CD1c-positive myeloid dendritic cell (primary cell): ENCODE data around the gene SGMS1.
A peak's percentile ranks its signal among the peaks of the same experiment; 100 is the strongest.

Experiments used
- DNase-seq: peaks from one replicate; pipeline ENCODE4 v3.0.0-alpha.2; 2016; ENCODE audit errors: extremely low spot score

SGMS1 gene

GRCh38 chr10:50613150-50613549, 10.6 kb downstream of the SGMS1 start:
- no peak for DNase-seq

GRCh38 chr10:50610368-50610767, 13.4 kb downstream of the SGMS1 start:
- no peak for DNase-seq

GRCh38 chr10:50607356-50607925, 16.3 kb downstream of the SGMS1 start:
- DNase-seq = no peak

- DNase-seq = no peak
Measured at GRCh38 chr10:50605951-50606270, 17.8 kb downstream of the SGMS1 start.

GRCh38 chr10:50605269-50605950, 18.3 kb downstream of the SGMS1 start:
- peak; percentile 5 for DNase-seq

GRCh38 chr10:50604809-50605208, 18.9 kb downstream of the SGMS1 start:
- DNase-seq = no peak

- DNase-seq = peak; percentile 16
Measured at GRCh38 chr10:50604049-50604640, 19.6 kb downstream of the SGMS1 start.

- DNase-seq = no peak
Measured at GRCh38 chr10:50603151-50603850, 20.5 kb downstream of the SGMS1 start.

- no peak for DNase-seq
Measured at GRCh38 chr10:50601974-50602373, 21.8 kb downstream of the SGMS1 start.

- DNase-seq = no peak
Measured at GRCh38 chr10:50600831-50601477, 22.8 kb downstream of the SGMS1 start.

- no peak for DNase-seq
Measured at GRCh38 chr10:50600286-50600685, 23.5 kb downstream of the SGMS1 start.

GRCh38 chr10:50596897-50597296, 26.9 kb downstream of the SGMS1 start:
- DNase-seq = no peak

- DNase-seq = no peak
Measured at GRCh38 chr10:50596456-50596855, 27.3 kb downstream of the SGMS1 start.

- no peak for DNase-seq
Measured at GRCh38 chr10:50595785-50596184, 28.0 kb downstream of the SGMS1 start.

GRCh38 chr10:50593523-50594376, 30.0 kb downstream of the SGMS1 start:
- no peak for DNase-seq

GRCh38 chr10:50592961-50593418, 30.8 kb downstream of the SGMS1 start:
- no peak for DNase-seq

- DNase-seq = no peak
Measured at GRCh38 chr10:50590935-50591334, 32.8 kb downstream of the SGMS1 start.

GRCh38 chr10:50586740-50587088, 37.0 kb downstream of the SGMS1 start:
- DNase-seq = no peak

GRCh38 chr10:50585921-50586739, 37.6 kb downstream of the SGMS1 start:
- DNase-seq = no peak
